T47D (cell line): ENCODE data around the gene ENTPD1.

Experiments
- DNase-seq, 2 experiments: peaks; one replicate each; pipeline versions ENCODE4 v3.0.0 to v3.0.0-alpha.2; 2011 to 2012; ENCODE audit warnings: low read depth in 1 of 2, low spot score in 1 of 2
- JUND ChIP-seq: IDR thresholded peaks from 2 replicates; pipeline ENCODE4 v1.6.1; 2012; ENCODE audit warnings: low read depth
- in situ Hi-C: cut with HindIII; loops from 2 replicates; pipeline ENCODE4 v1.10.0; 2016; ENCODE audit warnings: low sequenced_read_pairs, low pct_unique_long_range_greater_than_20kb

Gene ENTPD1

GRCh38 chr10:95782318-95782717 is 26.4 kb downstream of the ENTPD1 start:
- no peak for DNase-seq
- in situ Hi-C loops = no loop called here
- no peak for TF ChIP-seq JUND

DNA sequence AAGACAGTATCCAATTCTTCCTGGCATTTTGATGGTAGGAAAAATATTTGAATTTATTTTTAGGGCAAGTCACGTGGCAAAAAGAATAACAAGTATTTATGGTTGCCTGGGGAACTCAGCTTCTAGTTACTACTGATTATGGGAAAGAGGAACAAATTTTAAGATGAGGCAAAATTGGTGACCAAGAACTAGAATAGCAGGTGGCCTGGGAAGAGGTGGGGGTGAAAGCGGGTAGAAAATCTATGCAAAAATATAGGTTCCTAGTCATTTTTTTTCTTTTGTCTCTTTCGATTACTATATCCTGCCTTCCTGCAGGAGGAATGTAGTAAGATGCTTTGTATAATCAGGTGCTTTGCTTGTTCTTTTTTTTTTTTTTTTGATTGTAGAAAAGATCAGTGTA is 27.8 kb downstream of the ENTPD1 start:
- no peak for DNase-seq
- no peak for TF ChIP-seq JUND
- in situ Hi-C loops = no loop called here

- in situ Hi-C loops = no loop called here
- TF ChIP-seq JUND = no peak
- no peak for DNase-seq
Observed at GRCh38 chr10:95784279-95784913, 28.4 kb downstream of the ENTPD1 start.

DNA sequence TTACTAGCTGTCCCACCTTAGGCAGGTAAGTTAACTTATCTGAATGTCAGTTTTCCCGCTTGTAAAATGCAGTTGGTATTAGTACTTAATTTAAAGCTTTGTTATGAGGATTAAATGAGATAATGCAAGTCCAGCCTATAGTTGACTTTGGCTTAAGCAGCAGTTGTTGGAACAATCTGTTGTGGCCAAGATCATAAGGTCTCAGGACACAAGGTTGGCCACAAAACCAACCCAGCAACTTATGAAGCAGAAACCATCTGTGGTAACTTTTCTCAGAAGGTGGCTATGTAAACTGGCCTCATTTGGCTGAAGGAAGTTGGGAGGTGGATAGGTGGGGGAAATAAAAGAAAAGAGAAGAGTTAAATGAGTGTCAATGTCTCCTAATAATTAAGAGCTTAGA is 29.4 kb downstream of the ENTPD1 start:
- in situ Hi-C loops = no loop called here
- TF ChIP-seq JUND = no peak
- no peak for DNase-seq

GRCh38 chr10:95785942-95786669 is 30.1 kb downstream of the ENTPD1 start:
- in situ Hi-C loops = no loop called here
- no peak for DNase-seq
- no peak for TF ChIP-seq JUND

- no peak for DNase-seq
- TF ChIP-seq JUND = no peak
- in situ Hi-C loops = no loop called here
Observed at GRCh38 chr10:95787447-95787846, 31.5 kb downstream of the ENTPD1 start.

- DNase-seq = no peak
- TF ChIP-seq JUND = no peak
- in situ Hi-C loops = no loop called here
Observed at GRCh38 chr10:95788830-95789229, 32.9 kb downstream of the ENTPD1 start.

DNA sequence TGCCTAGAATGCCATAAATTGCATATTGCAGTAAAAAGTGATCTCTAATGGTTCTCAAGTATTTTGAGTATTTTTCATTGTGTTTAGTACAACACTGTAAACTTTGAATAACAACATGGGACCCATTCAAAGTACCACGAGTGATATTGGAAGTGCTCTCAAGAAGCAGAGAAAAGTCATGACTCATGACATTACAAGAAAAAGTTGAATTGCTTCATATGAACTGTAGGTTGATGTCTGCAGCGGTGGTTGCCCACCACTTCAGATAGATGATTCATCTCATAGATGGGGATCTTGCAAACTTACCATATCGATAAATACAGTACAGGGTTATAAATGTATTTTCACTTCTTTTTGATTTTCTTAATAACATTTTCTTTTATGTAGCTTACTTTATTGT is 33.9 kb downstream of the ENTPD1 start:
- in situ Hi-C loops = no loop called here
- no peak for DNase-seq
- TF ChIP-seq JUND = no peak

GRCh38 chr10:95790982-95791381 is 35.0 kb downstream of the ENTPD1 start:
- no peak for TF ChIP-seq JUND
- DNase-seq = no peak
- in situ Hi-C loops = no loop called here

DNA sequence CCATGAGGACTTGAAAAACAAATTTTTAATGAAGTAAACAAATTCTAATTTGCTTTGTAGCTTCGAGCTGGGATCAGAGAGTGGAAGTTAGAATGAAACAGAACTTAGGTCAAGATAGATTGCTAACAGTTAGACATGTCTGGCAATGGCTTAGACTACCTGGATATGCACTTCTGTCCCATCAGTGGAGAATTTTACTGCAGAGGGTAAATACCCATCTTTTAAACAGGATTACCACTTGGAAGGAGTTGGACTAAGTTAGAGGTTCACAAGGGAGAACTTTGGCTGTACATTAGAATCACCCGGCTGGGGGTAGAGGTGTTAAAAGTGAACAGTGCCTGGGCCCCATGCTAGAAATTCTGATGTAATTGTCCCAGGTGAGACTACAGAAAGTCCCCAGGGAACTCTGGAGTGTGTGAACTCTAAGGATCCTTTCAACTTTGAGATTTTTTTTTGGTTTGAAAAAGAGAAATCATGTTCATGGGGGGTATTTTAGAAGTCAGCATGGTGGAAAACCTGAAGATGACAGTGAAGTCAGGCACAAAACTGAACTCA is 35.5 kb downstream of the ENTPD1 start:
- in situ Hi-C loops = no loop called here
- no peak for DNase-seq
- no peak for TF ChIP-seq JUND

- DNase-seq = no peak
- in situ Hi-C loops = no loop called here
- TF ChIP-seq JUND = no peak
Observed at GRCh38 chr10:95792211-95792780, 36.3 kb downstream of the ENTPD1 start.

DNA sequence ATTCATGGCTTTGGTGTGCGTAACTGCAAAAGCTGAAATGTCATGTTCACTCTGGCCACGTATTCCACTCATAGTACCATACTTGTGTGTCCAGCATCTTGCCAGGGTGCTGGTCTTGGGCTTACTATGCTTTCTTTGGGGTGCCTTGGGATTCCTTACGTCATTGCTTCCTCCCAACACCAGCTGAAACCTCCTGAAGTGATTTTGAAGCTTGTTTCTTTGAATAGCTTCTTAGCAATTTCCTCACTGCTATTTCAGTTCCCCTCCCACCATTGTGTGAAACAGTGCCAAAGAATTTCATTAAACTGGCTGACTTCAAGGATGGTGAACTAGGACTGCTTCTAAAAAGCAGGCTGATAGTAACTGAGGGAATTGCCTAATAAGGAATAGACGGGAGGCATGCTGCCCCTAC is 36.9 kb downstream of the ENTPD1 start:
- no peak for TF ChIP-seq JUND
- DNase-seq = no peak
- in situ Hi-C loops = no loop called here

DNA sequence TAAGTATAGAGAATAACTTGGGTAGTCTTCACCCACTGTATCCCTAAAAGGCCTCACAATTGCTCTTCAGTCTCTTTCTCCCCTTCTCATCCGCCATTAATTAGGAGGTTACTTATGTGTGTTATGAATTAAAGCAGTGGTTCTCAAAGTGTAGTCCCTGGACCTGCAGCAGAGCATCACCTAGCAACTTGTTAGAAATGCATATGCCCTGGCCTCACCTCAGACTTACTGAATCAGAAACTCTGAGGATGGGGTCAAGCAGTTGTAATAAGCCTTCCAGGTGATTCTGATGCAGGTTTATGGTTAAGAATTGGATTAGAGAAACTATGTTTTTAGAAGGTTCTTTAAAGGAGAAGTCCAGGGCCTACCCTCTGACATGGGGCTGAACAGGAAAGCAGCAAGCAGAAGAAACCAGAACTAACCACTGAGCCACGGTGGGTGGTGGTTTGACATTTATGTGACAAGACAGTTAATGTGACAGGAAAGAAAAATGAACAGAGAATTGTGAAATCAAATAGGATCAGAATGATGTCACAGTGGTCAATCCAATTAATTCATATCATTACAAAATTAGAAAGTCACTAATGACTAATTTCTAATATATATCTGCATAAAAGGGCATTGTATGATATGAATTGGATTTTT is 37.6 kb downstream of the ENTPD1 start:
- no peak for TF ChIP-seq JUND
- no peak for DNase-seq
- in situ Hi-C loops = no loop called here
